ENCODE results near the gene AQP12B.

DNA sequence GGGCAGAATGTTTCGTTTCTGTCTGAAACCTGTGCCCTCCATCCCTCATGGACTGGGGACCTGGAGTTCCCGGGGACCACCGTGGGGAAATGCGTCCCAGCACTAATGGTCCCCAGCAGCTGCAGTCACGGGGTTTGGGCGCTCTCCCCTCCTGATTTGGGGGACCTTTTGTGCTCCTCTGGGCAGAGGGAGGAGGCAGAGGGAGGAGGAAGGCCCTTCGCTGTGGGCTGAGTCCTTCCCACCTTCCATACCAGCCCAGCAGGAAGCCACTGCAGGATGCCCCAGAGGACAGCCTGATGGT is 54.2 kb downstream of the AQP12B start:
- TF ChIP-seq POLR2AphosphoS5 (IDR thresholded peaks at IDR 0.05; ENCODE audit: borderline replicate concordance, low read depth, low read length) (no peak), EZH2 (IDR thresholded peaks at IDR 0.05) (no peak), FOXP2 (optimal IDR thresholded peaks at IDR 0.05; ENCODE audit: control extremely low read depth, extremely low read length, insufficient read depth) (no peak)
